Endothelial cell of umbilical vein (primary cell): ENCODE measurements around the gene INTS1. TPM values are rescaled to one million over a fixed set of nuclear protein-coding genes. Genes with fewer than 3 reads are reported as not detected.

Experiments
- BruUV-seq: library from RNA; stranded (reverse); fragments of 400-500 nt; replicated peaks from 2 replicates; lab custom pipeline; 2021; lab: Mats Ljungman, UMichigan
- CTCF ChIA-PET: fragments of 300-600, 350-600 bp; sonication (Branson Sonifier 250); formaldehyde crosslinking; loops from one replicate; lab custom pipeline; 2021; ENCODE audit warnings: antibody characterized with exemption, inconsistent platforms; lab: Charles Lee
- POLR2A ChIA-PET: fragments of 300-600, 350-600 bp; sonication (Branson Sonifier 250); formaldehyde crosslinking; loops from one replicate; lab custom pipeline; 2021; ENCODE audit warnings: antibody characterized with exemption, inconsistent platforms; lab: Charles Lee
- DNase-seq: peaks from one replicate; pipeline ENCODE4 v3.0.0-alpha.2; 2011; ENCODE audit warnings: low read depth, low spot score
- FAIRE-seq: peaks from 2 replicates; lab custom pipeline; 2011; peaks lifted over from hg19 to GRCh38; lab: Jason Lieb, UNC
- H2AFZ ChIP-seq: 2 replicates; pipeline ENCODE4 v1.6.0; 2012; ENCODE audit warnings: low read depth, low read length, control low read depth, inconsistent platforms
- H3K27ac ChIP-seq: 2 replicates; pipeline ENCODE4 v1.5.1; 2011; ENCODE audit warnings: low read depth, mild to moderate bottlenecking, control low read depth, low read length, moderate library complexity; ENCODE audit not compliant: insufficient read depth
- H3K27me3 ChIP-seq, 2 experiments: 2 replicates each; pipeline versions ENCODE4 v1.6.0 to v1.6.1; 2011; ENCODE audit warnings: low read length in 2 of 2, mixed read lengths in 1 of 2; ENCODE audit not compliant: control insufficient read depth in 2 of 2, insufficient read depth in 2 of 2
- H3K36me3 ChIP-seq, 2 experiments: 2 replicates in 1 of 2; 3 replicates in 1 of 2; pipeline ENCODE4 v1.5.1; 2011; ENCODE audit warnings: low read length in 2 of 2, mild to moderate bottlenecking in 1 of 2, moderate library complexity in 1 of 2; ENCODE audit not compliant: control insufficient read depth in 2 of 2, insufficient read depth in 2 of 2; ENCODE audit errors: extremely low read depth in 1 of 2
- H3K4me1 ChIP-seq: 3 replicates; pipeline ENCODE4 v1.5.1; 2011; ENCODE audit warnings: mild to moderate bottlenecking, low read length; ENCODE audit not compliant: control insufficient read depth, insufficient read depth; ENCODE audit errors: extremely low read depth
- H3K4me2 ChIP-seq: 2 replicates; pipeline ENCODE4 v1.6.1; 2011; ENCODE audit warnings: low read length, control low read depth, mixed read lengths; ENCODE audit not compliant: insufficient read depth
- H3K4me3 ChIP-seq, 3 experiments: fragments of 200-600 bp in 1 of 3; sonication (generic), shearing (Covaris generic) in 1 of 3; replicated peaks in 1 of 3; 2 replicates each; pipeline ENCODE4 v1.5.1; 2011 to 2016; ENCODE audit warnings: control low read depth in 3 of 3, low read length in 3 of 3, mild to moderate bottlenecking in 2 of 3, inconsistent platforms in 1 of 3, low read depth in 1 of 3, moderate library complexity in 1 of 3; ENCODE audit not compliant: insufficient read depth in 1 of 3
- H3K79me2 ChIP-seq: 2 replicates; pipeline ENCODE4 v1.6.0; 2012; ENCODE audit warnings: low read length, inconsistent platforms; ENCODE audit not compliant: control insufficient read depth, insufficient read depth
- H3K9ac ChIP-seq: replicated peaks from 2 replicates; pipeline ENCODE3; 2011; ENCODE audit warnings: low read length, control low read depth; ENCODE audit not compliant: insufficient read depth; ENCODE audit errors: extremely low read depth
- H3K9me1 ChIP-seq: replicated peaks from 3 replicates; pipeline ENCODE4 v1.6.0; 2011; ENCODE audit warnings: mild to moderate bottlenecking, low read length; ENCODE audit not compliant: control insufficient read depth, insufficient read depth; ENCODE audit errors: extremely low read depth
- H3K9me3 ChIP-seq: replicated peaks from 2 replicates; pipeline ENCODE4 v1.5.1; 2012; ENCODE audit warnings: low read length, inconsistent platforms; ENCODE audit not compliant: control insufficient read depth, insufficient read depth
- H4K20me1 ChIP-seq: replicated peaks from 2 replicates; pipeline ENCODE3; 2011; ENCODE audit warnings: mild to moderate bottlenecking, low read length; ENCODE audit not compliant: control insufficient read depth, insufficient read depth; ENCODE audit errors: extremely low read depth
- EZH2 ChIP-seq: IDR thresholded peaks from 2 replicates; pipeline ENCODE4 v1.6.1; 2012; ENCODE audit warnings: borderline replicate concordance, low read depth, mild to moderate bottlenecking, moderate library complexity, low read length, inconsistent platforms; ENCODE audit not compliant: severe bottlenecking
- FOS ChIP-seq: IDR thresholded peaks from 2 replicates; pipeline ENCODE4 v1.6.1; 2011; ENCODE audit warnings: mild to moderate bottlenecking, low read length, moderate library complexity, borderline replicate concordance; ENCODE audit not compliant: insufficient read depth
- JUN ChIP-seq: IDR thresholded peaks from 2 replicates; pipeline ENCODE4 v1.6.1; 2011; ENCODE audit warnings: borderline replicate concordance, low read depth; ENCODE audit not compliant: insufficient read length, insufficient read depth
- MYC ChIP-seq: IDR thresholded peaks from one replicate; pipeline ENCODE4 v1.6.1; 2011; ENCODE audit warnings: mild to moderate bottlenecking, low read depth, low read length
- dilution Hi-C: fragments of 300-500 bp; cut with MboI; formaldehyde crosslinking; loops from one replicate; pipeline ENCODE4 v1.15.0; 2019; ENCODE audit warnings: low sequenced_read_pairs; ENCODE audit not compliant: extremely low pct_ligation_motif_present
- intact Hi-C: fragments of 100-400 bp; cut with micrococcal nuclease; formaldehyde crosslinking; loops from one replicate; pipeline ENCODE4 v1.10.0; 2022
- polyA plus RNA-seq, 4 experiments: library from polyadenylated mRNA; depleted of rRNA in 3 of 4; stranded (reverse) in 3 of 4; unstranded in 1 of 4; fragments of >200 nt; gene quantifications; 2 replicates each; pipeline versions ENCODE4 v1.2.1 to v1.2.3, GENCODE V29; 2011 to 2012; ENCODE audit warnings: missing spikeins in 1 of 4
- total RNA-seq: library from RNA; stranded (reverse); gene quantifications from 2 replicates; pipeline ENCODE4 v1.2.3, GENCODE V29; 2021
- TF ChIP-seq, protein P1 (sequence below), 2 donors: IDR thresholded peaks; 1 replicate in 1 of 2; 2 replicates in 1 of 2; pipeline ENCODE4 v1.5.1; 2011; ENCODE audit warnings: low read length in 2 of 2, mild to moderate bottlenecking in 2 of 2, moderate library complexity in 2 of 2, control low read depth in 1 of 2, inconsistent platforms in 1 of 2, low read depth in 1 of 2; ENCODE audit not compliant: insufficient read depth in 1 of 2; ENCODE audit errors: extremely low read depth in 1 of 2
- TF ChIP-seq, protein P2 (sequence below): IDR thresholded peaks from 2 replicates; pipeline ENCODE4 v1.6.1; 2011; ENCODE audit not compliant: insufficient read depth, insufficient read length

Gene INTS1
- total and polyA plus RNA-seq, 2 donors (not counting 3 experiments of a cell fraction or from before 2014, with no cell fraction given) = 57.8 to 116 TPM

DNA sequence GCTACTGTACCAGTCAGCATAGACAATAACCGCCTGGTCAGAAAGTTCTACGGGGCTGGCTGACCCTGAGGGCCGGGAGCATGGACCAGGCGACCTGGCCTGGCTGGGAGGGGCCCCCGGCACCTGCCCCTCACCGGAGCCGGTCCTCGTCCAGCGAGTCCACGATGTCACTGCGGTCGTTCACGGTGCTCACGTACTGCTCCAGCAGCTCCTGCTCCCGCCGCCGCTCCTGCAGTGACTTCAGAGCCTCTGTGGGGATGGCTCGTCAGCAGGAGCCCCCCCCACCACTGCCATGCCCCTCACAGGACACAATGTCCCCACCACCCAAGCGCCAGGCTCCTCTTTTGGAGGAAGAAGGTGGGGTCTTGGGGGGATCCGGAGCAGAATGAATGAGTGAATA is 67.6 kb downstream of the INTS1 start:
- DNase-seq (no peak), FAIRE-seq (no peak)
- Histone ChIP-seq H3K79me2 (no peaks in the 10 kb centered on the region), H3K9ac (no peak overlapping the region), H3K4me1 (no peaks in the 10 kb centered on the region), H3K4me2 (no peak overlapping the region), H3K4me3 (no peak overlapping the region), H3K27me3 (no peaks in the 10 kb centered on the region), H3K27ac (no peak overlapping the region), H4K20me1 (no peaks in the 10 kb centered on the region), H2AFZ (no peak overlapping the region), H3K9me3 (no peaks in the 10 kb centered on the region), H3K9me1 (no peaks in the 10 kb centered on the region), H3K36me3 (peaks cover 0 to 2% of the 10 kb centered on the region in 2 experiments)
- dilution Hi-C loops (no loop called here), intact Hi-C loops (no loop called here)
- ChIA-PET CTCF (no interaction called here), POLR2A (no interaction called here)
- TF ChIP-seq JUN (no peak), EZH2 (no peak), MYC (no peak), FOS (no peak)
- TF ChIP-seq, protein P1, sequence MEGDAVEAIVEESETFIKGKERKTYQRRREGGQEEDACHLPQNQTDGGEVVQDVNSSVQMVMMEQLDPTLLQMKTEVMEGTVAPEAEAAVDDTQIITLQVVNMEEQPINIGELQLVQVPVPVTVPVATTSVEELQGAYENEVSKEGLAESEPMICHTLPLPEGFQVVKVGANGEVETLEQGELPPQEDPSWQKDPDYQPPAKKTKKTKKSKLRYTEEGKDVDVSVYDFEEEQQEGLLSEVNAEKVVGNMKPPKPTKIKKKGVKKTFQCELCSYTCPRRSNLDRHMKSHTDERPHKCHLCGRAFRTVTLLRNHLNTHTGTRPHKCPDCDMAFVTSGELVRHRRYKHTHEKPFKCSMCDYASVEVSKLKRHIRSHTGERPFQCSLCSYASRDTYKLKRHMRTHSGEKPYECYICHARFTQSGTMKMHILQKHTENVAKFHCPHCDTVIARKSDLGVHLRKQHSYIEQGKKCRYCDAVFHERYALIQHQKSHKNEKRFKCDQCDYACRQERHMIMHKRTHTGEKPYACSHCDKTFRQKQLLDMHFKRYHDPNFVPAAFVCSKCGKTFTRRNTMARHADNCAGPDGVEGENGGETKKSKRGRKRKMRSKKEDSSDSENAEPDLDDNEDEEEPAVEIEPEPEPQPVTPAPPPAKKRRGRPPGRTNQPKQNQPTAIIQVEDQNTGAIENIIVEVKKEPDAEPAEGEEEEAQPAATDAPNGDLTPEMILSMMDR (IDR thresholded peaks at IDR 0.05; ENCODE audit: extremely low read depth in 1 of 2, insufficient read depth in 1 of 2, low read depth in 1 of 2, low read length in 2 of 2) = no peak
- TF ChIP-seq, protein P2, sequence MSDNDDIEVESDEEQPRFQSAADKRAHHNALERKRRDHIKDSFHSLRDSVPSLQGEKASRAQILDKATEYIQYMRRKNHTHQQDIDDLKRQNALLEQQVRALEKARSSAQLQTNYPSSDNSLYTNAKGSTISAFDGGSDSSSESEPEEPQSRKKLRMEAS = no peak
- no TSS peak for BruUV-seq
